RWPE2 (cell line): Measurements from ENCODE around the gene EHBP1.

Experiments
- ATAC-seq: fragments of 200-7000 bp; cut with Tn5 transposase; 3 replicates; pipeline ENCODE4 v1.9.1; 2021; ENCODE audit warnings: low read depth
- DNase-seq: peaks from one replicate; pipeline ENCODE4 v3.0.0-alpha.2; 2020; ENCODE audit warnings: low spot score
- H3K27ac ChIP-seq: fragments of 450-650 bp; 2 replicates; pipeline ENCODE4 v1.5.1; 2017; ENCODE audit warnings: mild to moderate bottlenecking; ENCODE audit not compliant: poor library complexity, severe bottlenecking
- H3K27me3 ChIP-seq: fragments of 250-450 bp; sonication (Bioruptor Pico); 2 replicates; pipeline ENCODE4 v1.5.1; 2021; ENCODE audit warnings: mild to moderate bottlenecking, moderate library complexity; ENCODE audit not compliant: insufficient read depth, poor library complexity, severe bottlenecking
- H3K36me3 ChIP-seq: fragments of 250-450 bp; sonication (Bioruptor Pico); 2 replicates; pipeline ENCODE4 v1.5.1; 2020; ENCODE audit warnings: low read depth, mild to moderate bottlenecking, moderate library complexity
- H3K4me1 ChIP-seq: fragments of 250-450 bp; sonication (Bioruptor Pico); 2 replicates; pipeline ENCODE4 v1.5.1; 2021; ENCODE audit warnings: mild to moderate bottlenecking, moderate library complexity; ENCODE audit not compliant: insufficient read depth, poor library complexity, severe bottlenecking
- H3K4me3 ChIP-seq: fragments of 250-450 bp; sonication (Bioruptor Pico); 2 replicates; pipeline ENCODE4 v1.5.1; 2021; ENCODE audit warnings: mild to moderate bottlenecking, moderate library complexity; ENCODE audit not compliant: severe bottlenecking
- H3K9me3 ChIP-seq: fragments of 250-450 bp; sonication (Bioruptor Pico); 2 replicates; pipeline ENCODE4 v1.5.1; 2021; ENCODE audit warnings: mild to moderate bottlenecking, moderate library complexity; ENCODE audit not compliant: severe bottlenecking
- TF ChIP-seq, protein P1 (sequence below): fragments of 450-650 bp; IDR thresholded peaks from one replicate; pipeline ENCODE4 v1.5.1; 2017; ENCODE audit warnings: mild to moderate bottlenecking, moderate library complexity; ENCODE audit not compliant: poor library complexity, severe bottlenecking

The EHBP1 gene

DNA sequence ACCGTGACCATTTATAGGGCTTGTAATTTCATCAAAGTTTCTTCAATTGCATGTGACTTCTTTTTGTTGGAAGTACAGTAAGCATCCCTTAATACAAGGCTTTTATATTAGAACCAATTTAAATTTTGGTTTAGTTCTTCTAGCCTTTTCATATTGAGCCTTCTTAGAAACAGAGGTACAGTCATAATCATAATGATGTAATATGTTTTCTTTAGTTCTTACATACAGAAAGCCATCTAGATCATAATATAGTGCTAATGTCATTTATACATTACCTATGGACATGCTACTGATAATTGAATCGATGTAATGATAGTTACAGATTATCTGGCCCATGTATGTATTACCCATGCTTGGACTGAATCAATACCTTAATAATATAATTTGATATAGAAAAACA is 235.2 kb downstream of the EHBP1 start:
- Histone ChIP-seq H3K4me1 (no peaks in the 10 kb centered on the region), H3K4me3 (no peak overlapping the region), H3K27ac (no peak overlapping the region), H3K36me3 (peaks cover 36% of the 10 kb centered on the region), H3K9me3 (no peaks in the 10 kb centered on the region), H3K27me3 (no peaks in the 10 kb centered on the region)
- DNase-seq (no peak), ATAC-seq (no peak)
- TF ChIP-seq, protein P1, sequence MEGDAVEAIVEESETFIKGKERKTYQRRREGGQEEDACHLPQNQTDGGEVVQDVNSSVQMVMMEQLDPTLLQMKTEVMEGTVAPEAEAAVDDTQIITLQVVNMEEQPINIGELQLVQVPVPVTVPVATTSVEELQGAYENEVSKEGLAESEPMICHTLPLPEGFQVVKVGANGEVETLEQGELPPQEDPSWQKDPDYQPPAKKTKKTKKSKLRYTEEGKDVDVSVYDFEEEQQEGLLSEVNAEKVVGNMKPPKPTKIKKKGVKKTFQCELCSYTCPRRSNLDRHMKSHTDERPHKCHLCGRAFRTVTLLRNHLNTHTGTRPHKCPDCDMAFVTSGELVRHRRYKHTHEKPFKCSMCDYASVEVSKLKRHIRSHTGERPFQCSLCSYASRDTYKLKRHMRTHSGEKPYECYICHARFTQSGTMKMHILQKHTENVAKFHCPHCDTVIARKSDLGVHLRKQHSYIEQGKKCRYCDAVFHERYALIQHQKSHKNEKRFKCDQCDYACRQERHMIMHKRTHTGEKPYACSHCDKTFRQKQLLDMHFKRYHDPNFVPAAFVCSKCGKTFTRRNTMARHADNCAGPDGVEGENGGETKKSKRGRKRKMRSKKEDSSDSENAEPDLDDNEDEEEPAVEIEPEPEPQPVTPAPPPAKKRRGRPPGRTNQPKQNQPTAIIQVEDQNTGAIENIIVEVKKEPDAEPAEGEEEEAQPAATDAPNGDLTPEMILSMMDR = no peak

DNA sequence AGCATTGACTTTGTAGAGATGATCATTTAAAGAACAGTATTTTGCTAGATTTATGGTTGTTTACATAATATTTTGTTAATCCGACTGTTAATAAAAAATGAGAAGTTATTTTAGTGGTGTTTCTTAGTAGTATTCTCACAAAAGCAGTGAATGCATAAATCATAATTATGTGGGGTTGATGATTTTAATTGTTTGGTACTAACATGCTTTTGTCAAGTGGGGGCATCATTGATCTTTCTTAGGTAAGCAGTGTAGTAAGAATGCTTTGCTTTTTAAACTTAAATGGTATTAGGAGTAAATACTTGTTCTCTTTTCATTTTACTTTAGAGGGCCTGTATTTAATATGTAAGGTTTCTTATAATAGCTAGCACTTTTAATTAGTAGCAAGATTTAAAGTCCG is 235.9 kb downstream of the EHBP1 start:
- TF ChIP-seq, protein P1 = no peak
- H3K36me3 ChIP-seq = peaks cover 43% of the 10 kb centered on the region
- DNase-seq (no peak), ATAC-seq (no peak)
- H3K27ac ChIP-seq = no peak overlapping the region
- no peak overlapping the region for H3K4me3 ChIP-seq
- no peaks in the 10 kb centered on the region for H3K9me3 ChIP-seq
- H3K4me1 ChIP-seq = no peaks in the 10 kb centered on the region
- no peaks in the 10 kb centered on the region for H3K27me3 ChIP-seq

DNA sequence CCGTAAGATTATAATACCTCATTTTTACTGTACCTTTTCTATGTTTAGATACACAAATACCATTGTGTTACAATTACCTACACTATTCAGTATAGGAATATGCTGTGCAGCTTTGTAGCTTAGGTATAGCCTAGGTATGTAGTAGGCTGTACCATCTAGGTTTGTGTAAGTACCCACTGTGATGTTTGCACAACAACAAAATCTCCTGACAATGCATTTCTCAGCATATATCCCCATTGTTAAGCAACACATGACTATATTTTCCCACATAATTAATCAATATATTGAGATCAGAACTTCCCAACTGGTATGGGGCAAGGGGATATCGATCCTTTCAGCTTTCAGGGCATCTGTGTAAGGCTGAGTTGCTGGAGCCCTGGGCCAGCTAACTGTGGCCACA is 238.8 kb downstream of the EHBP1 start:
- no peak for ATAC-seq
- Histone ChIP-seq H3K4me1 (no peaks in the 10 kb centered on the region), H3K27ac (no peak overlapping the region), H3K9me3 (no peaks in the 10 kb centered on the region), H3K36me3 (peaks cover 63% of the 10 kb centered on the region), H3K4me3 (no peak overlapping the region), H3K27me3 (no peaks in the 10 kb centered on the region)
- TF ChIP-seq, protein P1 = no peak
- DNase-seq = no peak

DNA sequence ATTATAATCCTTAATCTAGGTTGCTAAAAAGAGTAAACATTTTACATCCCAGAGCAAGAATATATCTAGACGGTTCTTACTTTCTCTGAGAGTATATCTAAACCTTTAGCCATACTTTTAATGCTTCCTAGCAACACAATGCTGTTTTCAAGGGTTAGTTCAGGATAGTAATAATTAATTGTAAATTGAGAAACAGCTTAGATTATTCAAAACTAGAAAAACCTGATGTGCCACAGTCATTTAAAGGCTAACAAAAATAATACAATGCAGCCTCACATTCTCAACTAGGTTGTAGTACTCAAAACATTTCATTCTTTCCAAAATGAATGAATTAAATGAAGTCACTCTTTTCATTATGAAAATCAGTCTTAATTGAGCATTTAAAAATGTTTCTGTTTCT is 241.9 kb downstream of the EHBP1 start:
- H3K27ac ChIP-seq = no peak overlapping the region

DNA sequence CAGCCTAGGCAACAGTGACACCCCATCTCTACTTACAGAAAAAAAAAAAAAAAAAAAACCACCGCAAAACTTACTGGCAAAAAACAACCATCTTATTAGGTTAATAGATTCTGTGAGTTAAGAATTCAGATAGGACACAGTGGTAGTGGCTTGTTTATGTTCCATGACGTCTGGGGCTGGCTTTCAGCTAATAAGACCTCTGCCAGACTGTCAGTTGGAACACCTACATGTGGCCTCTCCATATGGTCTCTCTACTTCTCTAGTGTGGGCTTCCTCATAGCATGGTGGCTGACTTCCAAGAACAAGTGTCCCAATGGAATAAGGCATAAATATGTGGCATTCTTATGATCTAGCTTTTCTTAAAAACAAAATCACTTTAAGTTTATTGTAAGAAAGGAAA is 251.1 kb downstream of the EHBP1 start:
- H3K36me3 ChIP-seq = peaks cover 80% of the 10 kb centered on the region
- H3K4me3 ChIP-seq = no peak overlapping the region
- no peak overlapping the region for H3K27ac ChIP-seq
- ATAC-seq (no peak), DNase-seq (no peak)
- no peaks in the 10 kb centered on the region for H3K27me3 ChIP-seq
- TF ChIP-seq, protein P1 = no peak
- H3K4me1 ChIP-seq = no peaks in the 10 kb centered on the region
- H3K9me3 ChIP-seq = no peaks in the 10 kb centered on the region

More for the DNA sequence above, 241.9 kb downstream of the EHBP1 start:
- peaks cover 89% of the 10 kb centered on the region for H3K36me3 ChIP-seq
- no peak overlapping the region for H3K4me3 ChIP-seq
- ATAC-seq (no peak), DNase-seq (no peak)
- TF ChIP-seq, protein P1 = no peak
- H3K4me1 ChIP-seq = no peaks in the 10 kb centered on the region
- H3K9me3 ChIP-seq = no peaks in the 10 kb centered on the region
- H3K27me3 ChIP-seq = no peaks in the 10 kb centered on the region
